Hematopoietic multipotent progenitor cell treated with erythropoietin and hydrocortisone succinate and interleukin-3 and kit ligand, for 4 days (in vitro differentiated cells): ENCODE measurements around the gene BNIP3.
A peak's percentile ranks its signal among the peaks of the same experiment; 100 is the strongest.

Experiments
- DNase-seq: peaks from one replicate; pipeline ENCODE4 v3.0.0-alpha.2; 2015

The BNIP3 gene

DNA sequence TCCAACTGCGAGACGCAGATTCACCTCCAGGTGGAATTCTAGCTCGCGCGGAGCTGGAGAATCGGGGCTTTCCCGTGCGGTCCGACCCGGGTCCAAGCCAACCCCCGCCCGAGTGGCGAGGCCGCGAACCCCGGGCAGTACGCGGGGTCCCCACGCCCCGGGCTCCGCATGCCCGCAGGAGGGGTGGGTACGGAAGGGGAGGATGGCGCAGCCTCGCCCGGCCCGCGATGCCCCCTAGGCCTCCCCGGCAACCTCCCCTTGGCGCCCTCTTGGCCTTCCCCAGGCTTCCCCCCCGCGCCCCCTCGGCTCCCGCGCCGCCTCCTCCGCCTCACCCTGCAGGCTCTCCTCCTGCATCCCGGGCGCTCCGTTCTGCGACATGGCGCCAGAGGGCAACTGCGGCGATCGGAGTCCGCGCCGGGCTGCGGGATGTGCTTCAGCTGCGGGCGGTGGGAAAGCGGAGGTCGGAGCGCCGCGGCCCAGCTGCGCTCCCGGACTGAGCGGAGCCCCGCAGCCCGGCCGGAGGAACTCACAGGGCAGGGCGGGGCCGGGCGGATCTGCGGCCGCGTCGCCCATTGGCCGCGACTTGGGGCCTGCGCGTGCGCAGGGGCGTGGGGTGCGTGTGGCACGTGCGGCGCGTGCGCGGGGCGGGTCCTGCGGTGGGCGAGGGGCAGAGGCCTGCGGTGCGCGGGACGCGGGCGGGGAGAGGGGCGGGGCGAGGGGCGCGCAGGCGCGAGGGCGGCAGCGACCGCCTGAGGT lies at the start of gene BNIP3:
Gene BNIP3 (minus strand): TSS at position 495 of the 756 bp plus-strand sequence. CDS start 117 bp downstream, at position 378.
- peak; percentile 96 for DNase-seq

GRCh38 chr10:132030898-132031463 lies 49.3 kb upstream of the BNIP3 start:
- DNase-seq = no peak

DNA sequence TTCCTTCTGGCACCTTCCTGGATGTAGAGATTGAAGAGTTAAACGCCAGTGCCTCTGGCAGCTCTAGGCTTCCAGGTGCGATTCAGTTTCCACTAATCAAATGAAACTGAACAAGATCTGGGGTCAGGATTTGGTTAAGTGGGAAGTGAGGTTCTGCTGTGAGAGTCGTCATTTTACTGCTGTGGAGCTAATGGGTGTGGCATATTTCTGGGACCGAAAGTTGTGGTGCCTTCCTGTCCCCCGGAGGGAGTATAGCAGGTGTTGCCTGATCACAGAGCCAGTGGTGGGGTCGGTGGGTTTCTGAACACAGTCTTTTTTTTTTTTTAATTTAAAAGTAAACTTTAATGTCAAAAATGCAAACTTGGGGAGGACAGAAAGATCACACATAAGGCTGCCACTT lies 47.0 kb upstream of the BNIP3 start:
- DNase-seq = no peak

GRCh38 chr10:132027423-132027983 lies 45.8 kb upstream of the BNIP3 start:
- no peak for DNase-seq

DNA sequence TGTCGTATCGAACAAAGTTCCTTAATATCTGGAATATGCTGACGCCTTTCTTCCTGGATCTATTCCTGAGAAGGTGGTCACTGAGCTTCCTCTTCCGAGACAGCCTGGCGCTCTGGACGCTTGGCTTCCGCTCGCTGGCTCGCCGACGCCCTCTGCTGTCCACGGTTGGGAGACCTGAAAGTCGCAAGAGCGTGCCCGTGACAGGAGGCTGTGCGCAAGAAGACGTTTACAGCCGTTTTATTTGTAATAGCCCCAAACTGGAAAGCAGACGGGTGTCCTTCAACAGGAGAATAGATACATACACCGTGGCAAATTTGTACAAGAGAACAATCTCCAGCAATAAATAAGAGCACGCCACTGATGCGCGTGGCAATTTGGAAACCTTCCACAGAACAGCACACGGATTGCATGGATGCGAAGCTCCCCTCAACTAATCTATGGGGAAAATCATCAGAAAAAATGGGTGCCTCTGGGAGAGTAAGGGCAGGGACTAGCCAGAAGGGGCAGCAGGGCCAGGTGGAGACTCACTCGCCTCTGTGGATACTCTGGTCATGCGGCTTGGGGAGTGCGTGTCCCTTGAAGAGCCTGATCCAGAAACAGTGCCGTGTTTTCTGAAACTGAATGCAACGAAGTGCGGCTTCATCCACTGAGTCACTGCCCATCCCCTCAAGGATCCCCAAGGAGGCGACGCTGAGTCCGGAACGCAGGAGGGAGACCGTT lies 41.5 kb upstream of the BNIP3 start:
- peak; percentile 87 for DNase-seq

GRCh38 chr10:132022241-132022640 lies 40.5 kb upstream of the BNIP3 start:
- no peak for DNase-seq

DNA sequence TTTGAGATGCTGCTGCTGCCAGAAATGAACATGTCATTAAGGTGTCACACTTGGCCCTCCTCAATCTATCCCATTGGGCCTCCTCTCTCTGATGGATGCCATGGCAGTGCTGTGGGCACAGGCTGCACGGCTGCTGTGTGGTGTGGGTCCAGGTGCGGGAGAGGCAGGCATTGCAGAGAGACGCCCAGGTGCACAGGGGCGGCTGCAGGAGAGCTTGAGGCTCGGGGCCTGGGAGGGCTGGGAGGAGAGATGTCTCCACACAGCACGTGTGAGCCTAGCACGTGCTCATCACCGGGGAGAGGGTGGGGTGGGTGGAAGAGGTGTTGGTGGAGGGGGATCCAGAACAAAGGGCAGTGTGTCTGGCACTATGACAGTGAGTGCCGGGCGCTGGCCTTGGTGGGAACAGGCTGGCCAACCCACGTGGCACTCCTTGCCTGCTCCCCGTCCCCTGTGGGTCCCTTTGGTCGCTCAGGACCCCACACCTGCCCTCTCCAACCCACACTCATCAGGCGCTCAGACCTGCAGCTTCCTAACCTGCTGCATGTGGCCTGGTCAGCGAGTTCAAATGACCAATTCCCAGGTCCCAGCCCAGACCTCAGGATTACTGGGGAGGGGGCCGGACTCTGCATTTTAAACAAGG lies 39.9 kb upstream of the BNIP3 start:
- no peak for DNase-seq

GRCh38 chr10:132021046-132021445 lies 39.3 kb upstream of the BNIP3 start:
- DNase-seq = no peak

DNA sequence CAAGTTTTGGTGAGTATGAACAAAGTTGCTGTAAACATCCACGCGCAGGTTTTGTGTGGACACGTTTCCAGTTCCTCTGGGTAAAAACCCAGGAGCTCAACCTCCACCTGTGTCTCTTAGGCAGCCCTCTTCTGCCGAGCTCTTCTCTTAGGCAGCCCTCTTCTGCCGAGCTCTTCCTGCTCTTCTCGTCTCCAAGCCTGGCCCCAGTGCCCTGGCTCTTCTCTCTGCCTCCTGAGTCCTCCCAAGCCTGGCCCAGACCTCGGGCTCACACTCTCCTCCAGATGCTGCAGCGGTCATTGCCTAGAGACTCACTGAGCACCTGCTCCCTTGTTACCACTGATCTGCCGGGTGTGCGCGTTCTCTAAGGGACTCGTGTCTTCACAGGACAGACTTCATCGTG lies 38.7 kb upstream of the BNIP3 start:
- DNase-seq = no peak

- DNase-seq = no peak
Measured at GRCh38 chr10:132019366-132019765, 37.6 kb upstream of the BNIP3 start.

DNA sequence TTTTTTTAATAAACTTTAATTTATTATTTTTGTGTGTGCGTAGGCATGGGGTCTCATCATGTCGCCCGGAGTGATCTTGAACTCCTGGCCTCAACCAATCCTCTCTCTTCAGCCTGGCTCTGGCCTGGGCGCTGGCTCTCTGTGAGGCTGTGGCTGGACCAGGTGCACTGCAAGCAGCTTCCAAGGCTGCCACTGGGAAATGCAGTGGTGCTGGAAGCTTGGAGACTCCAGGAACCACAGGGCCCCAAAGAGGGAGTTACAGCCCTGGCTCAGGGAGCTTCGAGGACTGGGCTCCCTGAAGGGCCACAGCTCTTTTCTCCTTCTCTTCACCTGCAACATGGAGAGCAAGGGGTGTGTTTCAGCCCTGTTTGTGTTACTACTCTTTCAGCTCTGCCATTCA lies 36.7 kb upstream of the BNIP3 start:
- no peak for DNase-seq

DNA sequence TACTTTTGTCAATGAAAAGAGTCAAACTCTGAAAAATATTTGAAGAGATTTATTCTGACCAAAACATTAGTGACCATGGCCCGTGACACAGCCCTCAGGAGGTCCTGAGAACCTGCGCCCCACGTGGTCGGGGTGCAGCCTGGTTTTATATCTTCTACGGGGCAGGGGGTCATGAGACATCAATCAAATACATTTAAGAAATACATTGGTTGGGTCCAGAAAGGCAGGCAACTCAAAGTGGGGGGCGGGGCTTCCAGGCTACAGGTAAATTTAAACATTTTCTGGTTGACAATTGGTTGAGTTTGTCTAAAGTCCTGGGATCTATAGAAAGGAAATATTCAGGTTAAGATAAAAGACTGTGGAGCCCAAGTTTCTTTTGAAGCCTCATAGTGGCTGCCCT lies 34.8 kb upstream of the BNIP3 start:
- no peak for DNase-seq

DNA sequence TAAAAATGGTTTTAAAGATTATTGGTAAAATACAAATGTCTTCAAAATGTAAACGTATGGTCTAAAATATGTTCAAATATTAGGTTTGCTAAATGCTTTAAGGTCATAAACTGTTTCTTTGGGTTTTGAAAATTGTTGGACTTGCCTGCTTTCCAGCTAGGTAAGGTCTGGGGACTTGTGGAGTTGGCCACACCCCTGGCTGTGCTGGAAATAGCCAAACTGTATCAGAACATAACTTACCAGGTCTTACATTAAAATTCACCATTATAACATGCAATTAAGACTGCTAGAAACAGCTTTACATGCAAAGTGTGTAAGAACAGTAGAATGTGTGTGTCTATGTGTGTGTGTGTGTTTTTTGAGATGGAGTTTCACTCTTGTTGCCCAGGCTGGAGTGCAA lies 29.7 kb upstream of the BNIP3 start:
- DNase-seq = no peak

- no peak for DNase-seq
Measured at GRCh38 chr10:132011024-132011423, 29.3 kb upstream of the BNIP3 start.

DNA sequence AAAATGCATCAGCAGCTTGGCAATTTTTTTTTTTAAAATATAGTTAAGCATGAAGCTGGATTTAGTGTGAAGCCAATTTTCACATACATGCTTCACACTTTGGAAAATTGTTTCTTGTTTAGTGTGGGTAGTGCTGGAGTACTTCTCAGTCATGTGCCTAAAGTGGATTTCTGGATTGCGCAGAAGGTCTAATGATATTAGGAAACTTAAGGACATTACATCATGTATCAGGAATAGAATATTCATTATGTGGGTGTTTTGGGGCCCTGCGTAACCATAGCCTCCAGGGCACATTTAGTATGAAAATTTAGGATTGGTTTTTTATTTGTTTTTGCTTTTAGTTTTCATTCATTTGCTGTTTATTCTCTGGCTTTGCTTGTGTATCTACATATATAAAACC lies 28.8 kb upstream of the BNIP3 start:
- DNase-seq = no peak

DNA sequence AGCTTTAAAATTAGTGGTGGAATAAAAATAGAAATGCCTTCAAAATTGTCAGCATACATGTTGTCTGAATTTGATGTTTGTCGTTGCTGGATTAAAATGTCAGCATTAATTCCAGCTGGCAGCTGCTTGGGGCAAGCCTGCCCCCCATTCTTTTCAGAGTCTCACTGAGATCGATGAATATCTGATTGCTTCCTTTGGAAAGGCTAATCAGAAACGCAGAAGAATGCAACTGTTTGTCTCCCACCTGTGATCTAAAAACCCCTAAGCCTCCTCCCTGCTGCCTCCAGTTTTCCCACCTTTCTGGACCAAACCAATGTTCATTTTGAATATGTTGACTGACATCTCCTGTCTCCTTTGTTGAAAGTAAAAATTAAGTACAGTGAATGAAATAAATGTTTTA lies 27.9 kb upstream of the BNIP3 start:
- DNase-seq = no peak

DNA sequence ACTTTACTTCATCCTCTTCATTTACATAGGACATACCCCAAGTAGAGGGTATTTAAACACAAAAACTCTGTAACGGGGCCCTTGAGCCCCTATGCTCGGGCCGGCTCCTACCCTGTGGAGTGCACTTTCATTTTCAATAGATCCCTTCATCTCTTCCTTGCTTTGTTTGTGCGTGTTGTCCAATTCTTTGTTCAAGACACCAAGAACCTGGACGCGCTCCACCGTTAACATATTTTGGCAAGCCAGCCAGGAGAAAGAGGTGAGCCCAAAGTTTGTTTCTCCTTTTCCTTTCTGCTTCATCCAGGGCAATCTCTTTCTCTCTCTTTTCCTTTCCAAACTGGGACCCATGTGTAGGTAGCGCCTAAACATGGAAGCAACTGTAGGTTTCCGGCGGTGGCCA lies 26.0 kb upstream of the BNIP3 start:
- DNase-seq = no peak

- DNase-seq = no peak
Measured at GRCh38 chr10:132006966-132007365, 25.2 kb upstream of the BNIP3 start.

DNA sequence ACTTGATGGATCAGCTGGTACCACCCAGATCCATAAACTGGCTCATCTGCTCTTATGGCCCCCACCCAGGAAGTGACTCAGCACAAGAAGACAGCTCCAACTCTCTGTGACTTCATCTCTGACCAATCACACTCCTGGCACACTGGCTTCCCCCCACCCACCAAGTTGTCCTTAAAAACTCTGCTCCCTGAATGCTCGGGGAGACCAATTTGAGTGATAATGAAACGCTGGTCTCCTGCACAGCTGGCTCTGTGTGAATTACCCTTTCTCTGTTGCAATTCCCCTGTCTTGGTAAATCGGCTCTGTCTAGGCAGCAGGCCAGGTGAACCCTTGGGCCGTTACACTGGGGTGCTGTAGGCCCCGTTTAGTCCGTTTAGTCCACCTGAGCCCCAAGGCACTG lies 23.4 kb upstream of the BNIP3 start:
- no peak for DNase-seq

DNA sequence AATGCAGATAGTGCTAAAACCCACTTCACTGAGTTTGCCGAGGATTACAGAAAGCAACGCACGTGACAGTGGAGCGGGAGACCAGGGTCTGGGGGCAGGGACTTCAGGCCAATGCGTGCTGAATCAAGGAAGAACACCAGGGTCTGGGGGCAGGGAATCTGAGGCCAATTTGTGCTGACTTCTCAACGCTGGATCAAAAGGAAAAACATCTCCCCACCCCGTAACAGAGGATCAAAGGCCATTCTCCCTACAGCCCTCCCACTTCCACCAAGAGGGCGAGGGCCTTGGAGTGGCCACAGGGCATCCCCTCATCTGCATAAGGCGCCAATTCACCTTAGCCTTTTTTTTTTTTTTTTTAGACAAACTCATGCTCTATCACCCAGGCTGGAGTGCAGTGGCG lies 22.3 kb upstream of the BNIP3 start:
- no peak for DNase-seq

- no peak for DNase-seq
Measured at GRCh38 chr10:132003282-132003924, 21.7 kb upstream of the BNIP3 start.

DNA sequence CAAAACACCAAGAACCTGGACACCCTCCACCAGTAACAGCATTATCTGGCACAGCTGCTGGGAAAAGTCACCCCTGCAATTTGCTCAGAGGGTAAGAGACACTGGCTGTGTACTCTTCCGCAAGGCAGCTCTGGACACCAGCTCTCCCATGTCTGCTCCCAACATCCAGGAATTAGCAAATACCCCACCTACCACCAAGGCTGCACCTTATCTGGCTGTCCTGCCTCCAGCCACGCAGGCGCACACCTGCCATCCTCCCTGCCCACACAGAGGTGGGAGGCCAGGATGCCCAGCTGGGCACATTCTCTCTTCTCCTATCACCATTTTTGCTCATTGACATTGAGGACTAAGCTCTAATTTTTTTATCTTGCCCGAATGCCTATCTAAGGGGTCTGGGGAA lies 20.3 kb upstream of the BNIP3 start:
- DNase-seq = no peak
